ENCODE measurements around the gene CNTN5. TPM values are rescaled to one million over a fixed set of nuclear protein-coding genes. Genes with fewer than 3 reads are reported as not detected.

Gene CNTN5
- total RNA-seq, 1 donor from 2014 or later = not detected

DNA sequence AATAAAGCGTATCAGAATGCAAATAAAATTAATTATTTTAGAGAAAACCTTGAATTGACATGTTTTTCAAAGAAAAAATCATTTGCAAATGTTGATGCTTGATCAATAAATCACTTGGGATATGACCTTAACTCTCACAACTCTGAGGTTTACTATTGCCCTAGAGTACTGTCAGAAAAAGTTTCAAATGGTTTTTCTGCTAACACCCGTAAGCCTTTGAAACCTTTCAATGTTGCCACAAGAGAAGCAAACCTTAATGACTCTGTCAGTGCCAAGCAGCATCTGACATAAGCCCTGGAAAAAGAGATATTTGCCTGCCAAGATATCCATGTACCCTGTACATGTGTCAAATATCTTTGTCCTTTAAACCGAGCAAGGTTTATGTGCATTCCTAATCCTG is 1282.1 kb downstream of the CNTN5 start:
- intact Hi-C loops (cut with micrococcal nuclease) = no loop called here
- DNase-seq = no peak
- ATAC-seq = peak; percentile 26

DNA sequence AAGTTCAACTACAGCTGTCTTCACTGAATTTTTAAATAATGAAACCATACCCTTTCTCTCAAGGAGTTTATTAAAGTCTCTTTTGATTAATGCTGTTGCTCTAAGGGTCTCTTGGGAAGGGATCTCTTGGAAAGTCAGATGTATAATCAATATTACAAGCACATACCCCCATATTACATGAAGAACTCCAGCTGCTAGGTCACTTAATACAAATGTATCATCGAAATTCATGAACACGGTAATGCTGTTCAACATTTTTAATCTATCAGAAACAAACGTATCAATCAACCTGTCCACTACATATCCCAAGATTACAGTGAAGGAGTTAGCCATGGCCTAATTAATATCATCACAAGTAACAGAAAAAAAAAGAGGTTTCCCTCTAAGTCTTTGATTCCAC is 1283.1 kb downstream of the CNTN5 start:
- no peak for DNase-seq
- ATAC-seq = no peak
- intact Hi-C loops (cut with micrococcal nuclease) = no loop called here

GRCh38 chr11:100308202-100308601 is 1287.5 kb downstream of the CNTN5 start:
- intact Hi-C loops (cut with micrococcal nuclease) = no loop called here
- DNase-seq = no peak
- ATAC-seq = no peak

GRCh38 chr11:100315946-100316345 is 1295.2 kb downstream of the CNTN5 start:
- no peak for DNase-seq

DNA sequence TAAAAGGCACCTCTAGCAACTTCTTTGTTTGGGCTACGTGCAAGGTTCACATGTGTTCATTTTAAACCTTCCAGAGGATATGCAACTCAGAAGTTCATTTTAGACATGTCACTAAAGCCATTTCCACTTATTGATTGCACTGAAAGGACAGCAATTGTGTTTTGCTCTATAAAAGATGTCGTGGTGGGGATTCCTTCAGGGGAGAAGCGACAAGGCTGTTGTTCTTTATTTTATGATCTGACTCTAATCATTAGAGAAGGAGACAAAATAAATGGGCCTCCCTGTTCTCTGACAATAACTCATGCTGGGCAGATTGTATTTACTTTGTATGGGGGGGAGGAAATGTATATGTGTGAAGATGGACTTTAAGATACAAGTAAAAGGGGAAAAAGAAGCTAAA is 1296.2 kb downstream of the CNTN5 start:
- no peak for DNase-seq
- intact Hi-C loops (cut with micrococcal nuclease) = no loop called here
- no peak for ATAC-seq

More at GRCh38 chr11:100315946-100316345, 1295.2 kb downstream of the CNTN5 start:
- intact Hi-C loops (cut with micrococcal nuclease) = no loop called here
- ATAC-seq = no peak

DNA sequence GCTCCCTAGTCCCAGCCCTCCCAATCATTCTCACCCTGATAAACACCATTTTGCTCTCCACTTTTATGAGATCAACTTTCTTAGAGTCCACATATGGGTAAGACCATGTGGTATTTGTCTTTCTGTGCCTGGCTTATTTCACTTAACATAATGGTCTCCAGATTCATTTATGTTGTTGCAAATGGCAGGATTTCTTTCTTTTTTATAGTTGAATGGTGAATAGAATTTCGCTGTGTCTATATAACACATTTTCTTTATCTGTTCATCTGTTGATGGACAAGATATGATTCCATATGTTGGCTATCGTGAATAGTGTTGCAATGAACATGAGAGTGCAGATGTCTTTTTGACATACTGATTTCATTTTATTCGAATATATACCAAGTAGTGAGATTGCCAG is 1298.9 kb downstream of the CNTN5 start:
- intact Hi-C loops (cut with micrococcal nuclease) = no loop called here
- DNase-seq (no peak), ATAC-seq (no peak)

DNA sequence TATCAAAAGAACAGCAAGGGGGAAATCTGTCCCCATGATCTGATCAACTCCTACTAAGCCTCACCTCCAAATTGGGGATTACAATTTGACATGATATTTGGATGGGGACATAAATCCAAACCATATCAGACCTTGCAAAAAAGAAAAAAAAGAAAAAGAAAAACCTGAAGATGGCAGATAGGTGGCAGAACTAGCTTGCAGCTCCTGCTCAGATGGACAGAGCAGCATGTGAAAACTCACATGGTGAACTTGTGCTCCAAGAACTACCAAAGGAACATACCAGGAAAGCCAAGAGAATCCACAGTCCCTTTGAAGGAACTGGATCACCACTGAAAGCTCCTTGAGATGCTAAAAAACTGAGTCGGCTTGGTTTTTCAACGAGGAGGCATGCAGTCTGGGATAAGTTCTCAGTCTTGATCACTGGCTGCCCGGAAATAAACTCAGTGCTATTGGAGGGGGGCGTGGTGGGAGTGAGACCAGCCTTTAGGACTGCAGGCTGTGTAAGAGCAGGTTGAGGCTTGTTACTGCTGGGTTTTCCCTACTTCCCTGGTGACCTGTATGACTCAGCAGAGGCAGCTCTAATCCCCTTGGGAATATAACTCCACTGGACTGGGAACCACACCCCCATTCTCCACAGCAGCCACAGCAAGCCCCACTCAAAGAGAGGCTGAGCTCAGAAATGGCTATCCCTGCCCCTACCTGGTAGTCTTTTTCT is 1308.0 kb downstream of the CNTN5 start:
- DNase-seq = no peak
- no peak for ATAC-seq
- intact Hi-C loops (cut with micrococcal nuclease) = no loop called here

DNA sequence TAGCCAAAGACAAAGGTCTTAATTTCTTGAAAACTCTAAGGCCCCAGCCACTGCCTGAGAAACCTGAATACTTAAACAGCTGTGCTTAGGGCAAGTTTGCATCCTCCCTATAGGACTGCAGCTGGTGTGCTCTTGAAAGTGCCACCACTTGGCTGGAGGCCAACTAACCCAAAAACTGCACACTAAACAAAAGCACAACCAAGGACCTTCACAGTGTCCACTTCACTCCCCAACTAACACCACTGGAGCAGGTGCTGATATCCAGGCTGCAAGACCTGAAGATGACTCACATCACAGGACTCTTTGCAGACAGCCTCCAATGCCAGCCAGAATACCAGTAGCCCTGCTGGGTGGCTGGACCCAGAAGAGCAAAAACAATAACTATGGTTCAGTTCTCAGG is 1308.6 kb downstream of the CNTN5 start:
- no peak for DNase-seq
- intact Hi-C loops (cut with micrococcal nuclease) = no loop called here
- ATAC-seq = no peak

DNA sequence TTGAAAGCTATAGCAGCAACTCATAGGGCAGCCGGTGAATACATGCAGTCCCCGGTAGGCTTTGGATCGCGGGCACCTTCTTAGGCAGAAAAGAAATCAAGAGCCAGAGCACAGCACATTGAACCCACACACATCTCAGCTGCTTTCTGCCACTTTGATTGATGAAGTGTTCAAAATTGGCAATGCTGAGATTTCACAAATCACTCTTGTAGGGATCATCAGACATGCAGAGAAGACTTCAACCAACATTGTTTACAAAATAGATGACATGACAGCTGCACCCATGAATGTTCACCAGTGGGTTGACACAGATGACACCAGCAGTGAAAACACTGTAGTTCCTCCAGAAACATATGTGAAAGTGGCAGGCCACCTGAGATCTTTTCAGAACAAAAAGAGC is 1316.1 kb downstream of the CNTN5 start:
- DNase-seq = no peak
- intact Hi-C loops (cut with micrococcal nuclease) = no loop called here
- no peak for ATAC-seq

- no peak for DNase-seq
- ATAC-seq = no peak
- intact Hi-C loops (cut with micrococcal nuclease) = no loop called here
Observed at GRCh38 chr11:100338144-100338840, 1317.5 kb downstream of the CNTN5 start.

DNA sequence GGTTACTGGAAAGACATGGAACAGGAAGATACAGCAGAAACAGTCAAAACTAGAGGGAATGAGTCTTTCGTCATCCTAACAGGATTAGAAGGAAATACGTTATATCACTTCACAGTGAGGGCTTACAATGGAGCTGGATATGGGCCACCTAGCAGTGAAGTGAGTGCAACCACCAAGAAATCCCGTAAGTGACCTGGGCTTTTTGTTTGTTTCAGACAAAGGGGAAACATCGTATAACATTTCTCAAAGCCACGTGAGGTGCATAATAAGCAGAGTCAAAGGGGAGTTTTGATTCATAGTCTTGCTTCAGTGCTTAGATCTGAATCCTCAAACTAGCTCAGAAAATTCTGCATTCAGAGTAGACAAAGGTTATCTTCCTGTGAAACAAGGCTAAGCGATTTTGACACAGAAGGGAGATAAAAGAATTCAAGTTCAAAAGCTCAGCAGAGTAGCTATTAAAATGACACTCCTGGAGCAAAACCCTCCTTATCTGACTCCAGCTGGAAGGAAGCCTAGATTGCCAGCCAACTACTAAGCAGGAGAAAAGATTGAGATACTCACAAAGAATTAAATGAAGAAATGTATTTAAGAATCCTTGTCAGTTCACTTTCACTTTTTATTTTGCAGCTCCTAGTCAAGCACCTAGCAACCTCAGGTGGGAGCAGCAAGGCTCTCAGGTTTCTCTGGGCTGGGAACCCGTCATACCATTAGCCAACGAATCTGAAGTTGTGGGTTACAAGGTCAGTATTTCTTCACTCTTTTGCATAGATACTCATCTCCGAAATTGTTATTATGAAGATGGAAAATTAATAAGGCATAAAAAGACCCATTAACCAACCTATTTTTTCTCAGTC is 1319.9 kb downstream of the CNTN5 start:
- intact Hi-C loops (cut with micrococcal nuclease) = no loop called here
- no peak for ATAC-seq
- no peak for DNase-seq

DNA sequence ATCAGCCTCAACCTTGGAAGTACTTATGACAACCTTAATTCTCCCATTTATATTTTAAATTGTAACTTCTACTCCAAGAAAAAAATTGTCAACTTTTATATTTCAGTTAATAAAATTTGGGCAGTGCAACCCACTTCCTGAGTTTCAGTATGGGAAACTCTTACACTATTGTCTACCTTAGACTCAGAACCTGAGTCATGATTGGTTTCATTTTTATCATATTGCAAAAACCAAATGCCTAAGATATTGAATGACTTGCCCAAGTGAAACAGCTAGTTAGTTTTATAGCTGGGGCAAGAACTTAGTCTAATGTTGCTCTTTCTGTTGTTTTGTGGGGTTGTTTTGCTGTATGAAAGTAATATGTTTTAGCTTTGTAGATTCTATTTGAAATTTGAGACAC is 1332.3 kb downstream of the CNTN5 start:
- intact Hi-C loops (cut with micrococcal nuclease) = no loop called here
- ATAC-seq = no peak
- no peak for DNase-seq

DNA sequence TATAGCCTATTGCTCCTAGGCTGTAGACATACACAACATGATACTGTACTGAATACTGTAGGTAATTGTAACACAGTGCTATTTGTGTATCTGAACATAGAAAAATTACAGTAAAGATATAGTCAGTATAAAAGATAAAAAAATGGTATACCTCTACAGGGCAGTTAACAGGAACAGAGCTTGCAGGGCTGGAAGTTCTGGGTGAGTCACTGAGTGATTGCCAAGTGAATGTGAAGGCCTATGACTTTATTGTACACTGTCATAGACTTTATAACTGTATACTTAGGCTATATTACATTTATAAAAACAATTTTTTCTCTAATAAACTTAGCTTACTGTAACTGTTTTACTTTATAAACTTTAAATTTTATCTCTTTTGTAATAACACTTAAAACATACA is 1334.0 kb downstream of the CNTN5 start:
- intact Hi-C loops (cut with micrococcal nuclease) = no loop called here
- no peak for ATAC-seq
- no peak for DNase-seq

DNA sequence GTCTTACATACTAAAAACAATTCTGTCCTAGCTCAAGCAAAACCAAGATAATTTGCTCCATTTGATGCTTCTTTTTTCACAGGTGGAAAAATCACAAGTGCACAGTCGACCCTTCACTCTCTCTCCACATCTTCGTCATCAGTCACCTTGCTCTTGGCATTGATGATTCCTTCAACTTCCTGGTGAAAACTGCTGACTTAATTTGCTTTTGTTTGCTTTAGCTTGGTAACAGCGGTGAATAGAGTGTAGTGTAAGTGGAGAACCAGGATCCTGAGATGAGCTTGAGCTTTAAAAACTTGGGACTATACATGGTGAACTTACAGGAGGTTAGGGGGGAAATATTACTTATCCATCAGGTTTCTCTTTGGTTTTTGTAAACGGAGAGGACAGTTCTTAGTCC is 1335.3 kb downstream of the CNTN5 start:
- intact Hi-C loops (cut with micrococcal nuclease) = no loop called here
- ATAC-seq (no peak), DNase-seq (no peak)

- no peak for ATAC-seq
- intact Hi-C loops (cut with micrococcal nuclease) = no loop called here
- no peak for DNase-seq
Observed at GRCh38 chr11:100359281-100359680, 1338.5 kb downstream of the CNTN5 start.

- intact Hi-C loops (cut with micrococcal nuclease) = no loop called here
- no peak for ATAC-seq
- no peak for DNase-seq
Observed at GRCh38 chr11:100367892-100368291, 1347.1 kb downstream of the CNTN5 start.

DNA sequence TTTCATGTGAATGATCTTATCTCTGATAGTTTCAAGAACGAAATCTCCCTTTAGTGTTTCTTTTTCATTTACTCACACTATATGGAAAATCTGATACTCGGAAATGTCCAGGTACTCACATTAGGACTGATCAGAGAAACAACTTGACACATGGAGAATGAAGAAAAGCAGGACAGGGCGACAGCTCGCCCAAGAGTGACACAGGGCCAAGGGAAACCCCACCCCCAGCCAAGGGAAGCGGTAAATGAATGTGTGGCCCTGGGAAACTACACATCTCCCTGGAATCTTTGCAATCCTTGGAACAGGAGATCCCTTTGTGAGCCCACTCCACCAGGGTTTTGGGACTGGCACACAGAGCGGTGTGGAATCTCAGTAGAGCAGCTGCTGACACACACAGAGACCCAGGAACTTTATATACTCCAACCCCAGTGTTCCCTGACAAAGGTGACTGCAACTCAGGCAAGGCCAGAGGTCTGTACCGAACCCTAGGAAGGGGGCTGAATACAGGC is 1362.7 kb downstream of the CNTN5 start:
- ATAC-seq (no peak), DNase-seq (no peak)
- intact Hi-C loops (cut with micrococcal nuclease) = no loop called here

DNA sequence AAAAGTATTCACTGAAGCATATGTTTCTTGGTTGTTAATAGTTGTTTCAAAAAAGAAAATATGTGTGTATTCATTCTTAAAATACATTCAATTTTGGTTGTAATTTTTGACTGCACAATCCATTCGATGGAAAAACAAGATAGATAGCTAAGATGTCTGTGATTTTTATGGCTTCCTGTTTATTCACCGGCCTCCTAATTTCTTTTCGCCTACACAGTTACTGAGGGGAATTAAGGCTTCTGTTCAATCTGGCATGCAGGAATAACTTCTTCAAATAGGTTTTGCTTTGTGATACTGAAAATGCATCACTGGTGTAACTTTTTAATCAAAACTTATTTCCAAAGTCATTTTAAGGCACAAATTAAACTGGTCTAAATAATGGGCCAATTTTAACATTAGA is 1375.5 kb downstream of the CNTN5 start:
- no peak for DNase-seq
- no peak for ATAC-seq
- intact Hi-C loops (cut with micrococcal nuclease) = no loop called here

GRCh38 chr11:100397401-100397800 is 1376.7 kb downstream of the CNTN5 start:
- no peak for DNase-seq
- intact Hi-C loops (cut with micrococcal nuclease) = no loop called here
- ATAC-seq = no peak

- DNase-seq = no peak
- intact Hi-C loops (cut with micrococcal nuclease) = no loop called here
- no peak for ATAC-seq
Observed at GRCh38 chr11:100403816-100404215, 1383.1 kb downstream of the CNTN5 start.

Data from left ventricle myocardium superior (tissue), 1 donor.